Vagina (tissue), 2 donors: Measurements from ENCODE around the gene QARS1.

Source experiments
- CTCF ChIP-seq, 3 experiments: fragments of 450-650 bp in 2 of 3; fragments of 200-600 bp in 1 of 3; sonication (generic) in 1 of 3; IDR thresholded peaks; one replicate each; pipeline ENCODE4 v1.5.1; 2017 to 2019; ENCODE audit warnings: antibody characterized with exemption in 3 of 3, mild to moderate bottlenecking in 2 of 3, moderate library complexity in 2 of 3
- POLR2A ChIP-seq, 2 donors: fragments of 450-650 bp; IDR thresholded peaks; one replicate each; pipeline ENCODE4 v1.6.1; 2017; ENCODE audit warnings: antibody characterized with exemption in 2 of 2, mild to moderate bottlenecking in 2 of 2, moderate library complexity in 2 of 2
- POLR2AphosphoS5 ChIP-seq, 2 donors: sonication (generic); formaldehyde crosslinking; IDR thresholded peaks; one replicate each; pipeline ENCODE4 v1.9.0; 2017; ENCODE audit warnings: antibody characterized with exemption in 2 of 2, mild to moderate bottlenecking in 2 of 2, low read depth in 1 of 2; ENCODE audit not compliant: insufficient read depth in 1 of 2

DNA sequence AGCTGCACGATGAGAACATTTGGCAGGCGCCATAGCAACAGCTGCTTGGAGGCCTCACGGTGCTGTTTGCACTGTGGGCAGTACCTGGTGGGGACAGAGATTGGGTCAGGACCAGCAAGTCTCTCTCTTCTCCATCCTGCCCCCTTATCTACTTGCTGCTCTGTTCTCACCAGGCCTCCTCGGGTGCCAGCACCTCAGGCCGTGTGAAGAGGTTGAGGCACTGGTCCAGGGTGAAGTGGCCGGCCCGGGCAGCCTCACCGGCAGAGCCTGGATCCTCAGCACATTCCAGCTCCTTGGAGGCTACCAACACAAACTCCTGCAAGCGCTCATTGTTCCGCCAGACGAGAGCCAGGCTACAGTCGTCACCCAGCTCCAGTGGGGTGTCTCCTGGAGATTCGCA, 6.2 kb upstream of the QARS1 start:
- TF ChIP-seq CTCF (IDR thresholded peaks at IDR 0.05) (no peak), POLR2AphosphoS5 (IDR thresholded peaks at IDR 0.05; ENCODE audit: insufficient read depth in 1 of 2, low read depth in 1 of 2) (no peak), POLR2A (IDR thresholded peaks at IDR 0.05) (no peak)
